HepG2 (cell line): ENCODE results near the gene GPX2. TPM values are rescaled to one million over a fixed set of nuclear protein-coding genes. Genes with fewer than 3 reads are reported as not detected.

Experiments
- ATAC-seq: fragments of 200-7000 bp; cut with Tn5 transposase; 3 replicates; pipeline ENCODE4 v1.9.1; 2020; ENCODE audit warnings: mild to moderate bottlenecking, moderate library complexity
- BruUV-seq: library from RNA; stranded (reverse); fragments of 400-500 nt; replicated peaks from 2 replicates; lab custom pipeline; 2021; lab: Mats Ljungman, UMichigan
- CTCF ChIA-PET: fragments of 300-600 bp; formaldehyde crosslinking; extraction: SDS; loops from one replicate; lab custom pipeline; 2021; ENCODE audit warnings: low total read pairs, inconsistent platforms, low intra/inter-chr PET ratio; lab: Yijun Ruan, JAX
- POLR2A ChIA-PET: fragments of 350-600 bp; sonication (Branson Sonifier 250); formaldehyde crosslinking; loops from one replicate; lab custom pipeline; 2020; ENCODE audit warnings: antibody characterized with exemption, inconsistent platforms; lab: Yijun Ruan, JAX
- DNase-seq: peaks from one replicate; pipeline ENCODE4 v3.0.0-alpha.2; 2015; ENCODE audit warnings: low spot score
- FAIRE-seq: peaks from 3 replicates; lab custom pipeline; 2011; peaks lifted over from hg19 to GRCh38; lab: Jason Lieb, UNC
- H2AFZ ChIP-seq: one replicate; pipeline ENCODE4 v1.6.1; 2011; ENCODE audit warnings: low read length, inconsistent platforms
- H3K27ac ChIP-seq: fragments of 300-600 bp; 3 replicates; pipeline ENCODE4 v1.8.0; 2011; ENCODE audit warnings: mixed run types, mild to moderate bottlenecking, mixed read lengths, low read length, inconsistent platforms; ENCODE audit not compliant: insufficient read depth; ENCODE audit errors: extremely low read length
- H3K27me3 ChIP-seq, 2 experiments: fragments of 200-600 bp in 1 of 2; 2 replicates in 1 of 2; 3 replicates in 1 of 2; pipeline versions ENCODE4 v1.6.0 to v1.8.0; 2011; ENCODE audit warnings: low read length in 2 of 2, mild to moderate bottlenecking in 2 of 2, moderate library complexity in 2 of 2, inconsistent platforms in 1 of 2; ENCODE audit not compliant: insufficient read depth in 2 of 2, control insufficient read depth in 1 of 2
- H3K36me3 ChIP-seq, 2 experiments: fragments of 200-600 bp in 1 of 2; replicated peaks in 1 of 2; 2 replicates in 1 of 2; 3 replicates in 1 of 2; pipeline versions ENCODE4 v1.5.1 to v1.8.0; 2011; ENCODE audit warnings: low read length in 2 of 2, inconsistent platforms in 1 of 2; ENCODE audit not compliant: insufficient read depth in 2 of 2, control insufficient read depth in 1 of 2
- H3K4me1 ChIP-seq: 2 replicates; pipeline ENCODE4 v1.5.1; 2012; ENCODE audit warnings: low read length, inconsistent platforms; ENCODE audit not compliant: insufficient read depth
- H3K4me2 ChIP-seq: 2 replicates; pipeline ENCODE4 v1.6.0; 2011; ENCODE audit warnings: low read depth, low read length, inconsistent platforms
- H3K4me3 ChIP-seq, 3 experiments: fragments of 200-600 bp in 1 of 3; sonication (generic), shearing (Covaris generic) in 1 of 3; replicated peaks in 1 of 3; 2 replicates each; pipeline ENCODE4 v1.5.1; 2011 to 2016; ENCODE audit warnings: low read length in 3 of 3, inconsistent platforms in 2 of 3, low read depth in 2 of 3, mild to moderate bottlenecking in 2 of 3, control low read depth in 1 of 3, mixed read lengths in 1 of 3; ENCODE audit not compliant: insufficient read depth in 1 of 3
- H3K79me2 ChIP-seq: one replicate; pipeline ENCODE4 v1.6.1; 2011; ENCODE audit warnings: low read length, inconsistent platforms; ENCODE audit not compliant: insufficient read depth
- H3K9ac ChIP-seq: 2 replicates; pipeline ENCODE4 v1.6.0; 2011; ENCODE audit warnings: mild to moderate bottlenecking, low read depth, low read length, inconsistent platforms; ENCODE audit not compliant: insufficient read depth
- H3K9me3 ChIP-seq: 2 replicates; pipeline ENCODE4 v1.5.1; 2012; ENCODE audit warnings: mild to moderate bottlenecking, low read length
- H4K20me1 ChIP-seq: 2 replicates; pipeline ENCODE4 v1.6.0; 2011; ENCODE audit warnings: inconsistent platforms, mild to moderate bottlenecking, low read length, moderate library complexity; ENCODE audit not compliant: insufficient read depth
- ARHGAP35 ChIP-seq: sonication (generic); formaldehyde crosslinking; IDR thresholded peaks from 2 replicates; pipeline ENCODE4 v1.9.0; 2022; ENCODE audit warnings: mild to moderate bottlenecking, inconsistent platforms, moderate library complexity, missing genetic modification reagents, borderline replicate concordance
- DNMT1 ChIP-seq: sonication (generic); formaldehyde crosslinking; IDR thresholded peaks from 2 replicates; pipeline ENCODE4 v1.5.1; 2020; ENCODE audit warnings: mild to moderate bottlenecking, missing genetic modification reagents
- DZIP1 ChIP-seq: sonication (generic); formaldehyde crosslinking; IDR thresholded peaks from 2 replicates; pipeline ENCODE4 v1.5.0; 2020; ENCODE audit warnings: mild to moderate bottlenecking, missing genetic modification reagents
- EZH2 ChIP-seq: conservative IDR thresholded peaks from 2 replicates; pipeline ENCODE4 v1.6.1; 2012; ENCODE audit warnings: mild to moderate bottlenecking, low read depth, low read length, moderate library complexity
- JDP2 ChIP-seq: sonication (generic); formaldehyde crosslinking; IDR thresholded peaks from 2 replicates; pipeline ENCODE4 v1.8.1; 2022; ENCODE audit warnings: missing genetic modification reagents, borderline replicate concordance
- NRL ChIP-seq: sonication (generic); formaldehyde crosslinking; IDR thresholded peaks from 2 replicates; pipeline ENCODE4 v1.5.0; 2020; ENCODE audit warnings: missing genetic modification reagents, mild to moderate bottlenecking, moderate library complexity, borderline replicate concordance
- TFE3 ChIP-seq: IDR thresholded peaks from 2 replicates; pipeline ENCODE4 v1.6.1; 2016
- ZNF160 ChIP-seq: sonication (generic); formaldehyde crosslinking; IDR thresholded peaks from 2 replicates; pipeline ENCODE4 v1.8.0; 2022; ENCODE audit warnings: mild to moderate bottlenecking, inconsistent platforms, missing genetic modification reagents
- ZNF788 ChIP-seq: sonication (generic); formaldehyde crosslinking; IDR thresholded peaks from 2 replicates; pipeline ENCODE4 v1.5.0; 2020; ENCODE audit warnings: mild to moderate bottlenecking, missing genetic modification reagents, borderline replicate concordance
- WGBS: methylation state at CpG from one replicate; pipeline ENCODE4 v1.1.6; 2017; ENCODE audit warnings: low lambda C conversion rate; 5-methylcytosine and 5-hydroxymethylcytosine counted together
- in situ Hi-C: cut with HindIII; loops from 2 replicates; pipeline ENCODE4 v1.10.0; 2017; ENCODE audit warnings: low pct_unique_long_range_greater_than_20kb; ENCODE audit not compliant: extremely low pct_ligation_motif_present
- intact Hi-C: fragments of 100-400 bp; cut with micrococcal nuclease; formaldehyde crosslinking; loops from one replicate; pipeline ENCODE4 v1.10.0; 2022; ENCODE audit not compliant: unreplicated experiment
- polyA plus RNA-seq, 8 experiments: library from polyadenylated mRNA; depleted of rRNA in 3 of 8; stranded (reverse) in 7 of 8; unstranded in 1 of 8; fragments of >200 nt; fragmentation: Illumina TruSeq in 4 of 8; extraction: Trizol in 4 of 8; gene quantifications; 2 replicates each; pipeline versions ENCODE4 v1.2.1 to v1.2.3, GENCODE V29; 2011 to 2016; ENCODE audit warnings: low read depth in 4 of 8, missing spikeins in 1 of 8, mixed read lengths in 1 of 8; ENCODE audit not compliant: insufficient read depth in 1 of 8
- total RNA-seq, 5 experiments: library from RNA; depleted of rRNA; stranded (reverse); fragments of >200 nt; fragmentation: Illumina TruSeq; extraction: Trizol; gene quantifications; 2 replicates each; pipeline ENCODE4 v1.2.3, GENCODE V29; 2016; ENCODE audit warnings: low read depth in 1 of 5
- TF ChIP-seq, protein P1 (sequence below): sonication (generic); formaldehyde crosslinking; IDR thresholded peaks from 2 replicates; pipeline ENCODE4 v1.4.0; 2020; ENCODE audit warnings: mild to moderate bottlenecking, missing genetic modification reagents
- TF ChIP-seq, protein P2 (sequence below): sonication (generic); formaldehyde crosslinking; conservative IDR thresholded peaks from 2 replicates; pipeline ENCODE4 v1.8.1; 2023; ENCODE audit warnings: missing genetic modification reagents

Gene GPX2
- total and polyA plus RNA-seq, 2 of the 13 experiments (the other 11 are each of a cell fraction or from before 2014, with no cell fraction given), result 526 to 674 TPM

GRCh38 chr14:64958743-64959142, 16.2 kb upstream of the GPX2 start:
- CTCF ChIA-PET, result no interaction called here
- no peak overlapping the region for H2AFZ ChIP-seq
- in situ Hi-C loops, result no loop called here

More at GRCh38 chr14:64958743-64959142, 16.2 kb upstream of the GPX2 start:
- intact Hi-C loops, result no loop called here
- BruUV-seq, result no TSS peak
- Histone ChIP-seq H3K9me3 (no peaks in the 10 kb centered on the region), H3K27ac (no peak overlapping the region), H3K9ac (no peak overlapping the region), H3K27me3 (no peaks in the 10 kb centered on the region), H3K79me2 (no peaks in the 10 kb centered on the region), H3K36me3 (no peaks in the 10 kb centered on the region; a peak in 1 of 5 replicates), H3K4me3 (no peak overlapping the region), H4K20me1 (no peaks in the 10 kb centered on the region), H3K4me1 (peaks cover 21% of the 10 kb centered on the region), H3K4me2 (no peak overlapping the region)
- TF ChIP-seq JDP2 (CRISPR knock-in tag) (no peak), NRL (CRISPR knock-in tag) (no peak), DZIP1 (CRISPR knock-in tag) (no peak), EZH2 (no peak), TFE3 (no peak), ZNF160 (CRISPR knock-in tag) (no peak), ARHGAP35 (CRISPR knock-in tag) (no peak), ZNF788 (CRISPR knock-in tag) (no peak), DNMT1 (CRISPR knock-in tag) (no peak)
- TF ChIP-seq, protein P1, sequence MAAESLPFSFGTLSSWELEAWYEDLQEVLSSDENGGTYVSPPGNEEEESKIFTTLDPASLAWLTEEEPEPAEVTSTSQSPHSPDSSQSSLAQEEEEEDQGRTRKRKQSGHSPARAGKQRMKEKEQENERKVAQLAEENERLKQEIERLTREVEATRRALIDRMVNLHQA (CRISPR knock-in tag), result no peak
- TF ChIP-seq, protein P2, sequence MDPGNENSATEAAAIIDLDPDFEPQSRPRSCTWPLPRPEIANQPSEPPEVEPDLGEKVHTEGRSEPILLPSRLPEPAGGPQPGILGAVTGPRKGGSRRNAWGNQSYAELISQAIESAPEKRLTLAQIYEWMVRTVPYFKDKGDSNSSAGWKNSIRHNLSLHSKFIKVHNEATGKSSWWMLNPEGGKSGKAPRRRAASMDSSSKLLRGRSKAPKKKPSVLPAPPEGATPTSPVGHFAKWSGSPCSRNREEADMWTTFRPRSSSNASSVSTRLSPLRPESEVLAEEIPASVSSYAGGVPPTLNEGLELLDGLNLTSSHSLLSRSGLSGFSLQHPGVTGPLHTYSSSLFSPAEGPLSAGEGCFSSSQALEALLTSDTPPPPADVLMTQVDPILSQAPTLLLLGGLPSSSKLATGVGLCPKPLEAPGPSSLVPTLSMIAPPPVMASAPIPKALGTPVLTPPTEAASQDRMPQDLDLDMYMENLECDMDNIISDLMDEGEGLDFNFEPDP, result no peak
- no peak for FAIRE-seq
- DNase-seq, result no peak
- WGBS, result 97% methylated on average over 5 of the region's 5 CpGs
- POLR2A ChIA-PET, result interaction anchor here (2.5 kb wide), 1 partner anchor 28 kb away, joined by 9 read pairs; the partner anchor contains the start of gene FNTB
- no peak for ATAC-seq
